Left ventricle myocardium superior (tissue), 1 donor: ENCODE data around the gene RNF130. TPM values are rescaled to one million over a fixed set of nuclear protein-coding genes. Genes with fewer than 3 reads are reported as not detected.

ENCODE experiments used
- ATAC-seq: fragments of 200-7000 bp; cut with Tn5 transposase; one replicate; pipeline ENCODE4 v1.9.1; 2020; ENCODE audit warnings: mild to moderate bottlenecking, moderate library complexity
- DNase-seq: peaks from one replicate; pipeline ENCODE4 v3.0.0-alpha.2; 2020
- intact Hi-C: fragments of 100-400 bp; cut with micrococcal nuclease; formaldehyde crosslinking; loops from one replicate; pipeline ENCODE4 v1.11.0; 2022
- long read RNA-seq: library from polyadenylated mRNA; unstranded; transcript quantifications from one replicate; pipeline ENCODE4 v2.0.0, GENCODE V29; 2021
- total RNA-seq: library from RNA; stranded (reverse); fragmentation: NEBNext Ultra II Directional; extraction: Animal tissue kit (Norgen Biotek cat#: 25700); gene quantifications from one replicate; pipeline ENCODE4 v1.2.1, GENCODE V29; 2021
- donor health status: DM: no; HTN: yes; CAD: no; lungs with severe emphysema.

RNF130 gene
- total RNA-seq: 46.8 TPM
- long read RNA-seq, full-length matches to known transcripts: 162 of 182 reads
- long read RNA-seq, partial matches to known transcripts: 8 of 182 reads
- long read RNA-seq, other reads (novel, unspliced or antisense): 12 of 182 reads

- peak; percentile 97 for DNase-seq
- peak; percentile 96 for ATAC-seq
Observed at GRCh38 chr5:180071531-180072255, at the start of gene RNF130. RNF130 (minus strand) TSS chr5:180071759; CDS start chr5:180071702, 57 bp downstream.

GRCh38 chr5:180120237-180121101, 48.9 kb upstream of the RNF130 start:
- no peak for DNase-seq
- ATAC-seq: no peak
- intact Hi-C loops: no loop called here

More at GRCh38 chr5:180071531-180072255, at the start of gene RNF130:
- intact Hi-C loops: no loop called here

GRCh38 chr5:180119903-180120236, 48.3 kb upstream of the RNF130 start:
- intact Hi-C loops: no loop called here
- no peak for DNase-seq
- no peak for ATAC-seq

- DNase-seq (no peak), ATAC-seq (no peak)
- intact Hi-C loops: no loop called here
Observed at GRCh38 chr5:180119031-180119902, 47.7 kb upstream of the RNF130 start.

GRCh38 chr5:180118391-180118791, 46.8 kb upstream of the RNF130 start:
- ATAC-seq: no peak
- intact Hi-C loops: no loop called here
- no peak for DNase-seq

GRCh38 chr5:180117000-180117725, 45.6 kb upstream of the RNF130 start:
- intact Hi-C loops: no loop called here
- DNase-seq: peak; percentile 22
- no peak for ATAC-seq

GRCh38 chr5:180116077-180116999, 44.8 kb upstream of the RNF130 start:
- DNase-seq: peak; percentile 11
- intact Hi-C loops: no loop called here

GRCh38 chr5:180115326-180116076, 43.9 kb upstream of the RNF130 start:
- ATAC-seq: no peak
- DNase-seq: peak; percentile 16
- intact Hi-C loops: no loop called here

More at GRCh38 chr5:180116077-180116999, 44.8 kb upstream of the RNF130 start:
- no peak for ATAC-seq

- intact Hi-C loops: no loop called here
- no peak for ATAC-seq
- peak; percentile 12 for DNase-seq
Observed at GRCh38 chr5:180114304-180115003, 42.9 kb upstream of the RNF130 start.

- DNase-seq (peak; percentile 8), ATAC-seq (no peak)
- intact Hi-C loops: no loop called here
Observed at GRCh38 chr5:180113660-180114303, 42.2 kb upstream of the RNF130 start.

- intact Hi-C loops: no loop called here
- ATAC-seq: no peak
- peak; percentile 9 for DNase-seq
Observed at GRCh38 chr5:180112181-180112861, 40.8 kb upstream of the RNF130 start.

- intact Hi-C loops: no loop called here
- no peak for DNase-seq
- ATAC-seq: no peak
Observed at GRCh38 chr5:180111273-180112002, 39.9 kb upstream of the RNF130 start.

- DNase-seq (no peak), ATAC-seq (no peak)
- intact Hi-C loops: no loop called here
Observed at GRCh38 chr5:180109920-180110319, 38.4 kb upstream of the RNF130 start.

- no peak for DNase-seq
- no peak for ATAC-seq
- intact Hi-C loops: no loop called here
Observed at GRCh38 chr5:180107005-180107404, 35.4 kb upstream of the RNF130 start.
